Erythroblast (primary cell): ENCODE measurements around the gene MYL10.

ENCODE experiments used
- GATA1 ChIP-seq: IDR thresholded peaks from 2 replicates; pipeline ENCODE4 v1.6.1; 2011; ENCODE audit warnings: low read depth, mild to moderate bottlenecking, control low read depth, low read length, moderate library complexity
- POLR2A ChIP-seq: IDR thresholded peaks from 2 replicates; pipeline ENCODE4 v1.6.1; 2011; ENCODE audit warnings: mild to moderate bottlenecking, low read length

GRCh38 chr7:101662447-101662998, 33.4 kb upstream of the MYL10 start:
- TF ChIP-seq POLR2A (no peak), GATA1 (no peak)
